HG02759 (cell line): Measurements from ENCODE around the gene IGSF3.

ENCODE experiments used
- ATAC-seq: cut with Tn5 transposase; IDR thresholded peaks from one replicate; pipeline ENCODE4 v1.9.1; 2021; ENCODE audit warnings: mild to moderate bottlenecking, moderate library complexity; ENCODE audit not compliant: unreplicated experiment

The IGSF3 gene

DNA sequence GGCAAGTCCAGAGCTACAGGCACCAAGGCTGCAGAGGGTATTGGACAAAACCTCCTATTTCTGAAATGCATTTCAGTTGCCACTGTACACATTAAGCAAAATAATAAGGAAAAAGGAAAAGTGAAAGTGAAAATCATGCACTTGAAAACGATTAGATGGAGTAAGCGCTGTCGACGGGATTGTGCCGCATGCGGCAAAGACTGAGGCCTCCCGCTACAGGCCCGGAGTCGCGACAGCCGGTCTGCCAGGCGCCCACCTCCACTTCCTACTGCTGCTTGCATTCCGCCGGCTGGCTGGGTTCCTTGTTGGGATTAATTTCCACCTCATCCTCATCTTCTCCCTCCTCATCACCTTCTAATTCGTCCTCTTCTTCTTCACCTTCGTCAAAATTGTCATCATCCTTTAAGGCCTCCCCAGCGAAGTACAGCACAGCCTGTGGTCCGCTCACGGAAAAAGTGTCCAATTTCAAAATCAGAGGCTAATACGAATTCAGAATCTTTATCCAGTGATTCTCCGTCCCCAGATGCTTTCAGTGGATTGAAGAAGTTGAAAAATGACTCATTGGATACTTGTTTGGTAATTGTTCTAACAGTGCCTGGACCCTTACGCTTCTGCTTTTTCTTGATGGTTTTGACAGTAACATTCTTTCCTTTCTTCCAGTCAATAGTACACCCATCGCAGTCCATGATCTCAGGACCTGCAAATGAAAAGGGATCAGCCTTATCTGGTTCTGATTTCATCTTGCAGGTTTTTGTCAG, 134.7 kb downstream of the IGSF3 start:
- no peak for ATAC-seq

DNA sequence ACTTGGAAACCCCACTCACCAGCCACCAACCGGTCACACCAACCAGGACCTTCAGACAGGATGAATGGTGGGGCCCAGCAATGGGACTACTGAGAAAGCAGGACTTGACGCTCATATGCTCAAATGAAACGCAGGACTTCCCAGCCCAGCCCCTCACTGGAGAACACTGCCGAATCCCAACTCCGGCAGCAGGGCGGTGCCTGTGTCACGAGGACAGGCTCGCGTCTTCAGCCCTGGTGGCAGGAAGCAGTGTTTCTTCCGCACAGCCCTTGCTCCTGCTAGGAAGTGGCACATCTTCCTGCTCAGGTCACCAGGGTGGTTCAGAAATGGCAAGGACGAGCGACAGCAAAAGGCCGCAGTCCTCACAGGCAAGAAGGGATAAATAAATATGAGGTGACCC, 135.6 kb downstream of the IGSF3 start:
- no peak for ATAC-seq

DNA sequence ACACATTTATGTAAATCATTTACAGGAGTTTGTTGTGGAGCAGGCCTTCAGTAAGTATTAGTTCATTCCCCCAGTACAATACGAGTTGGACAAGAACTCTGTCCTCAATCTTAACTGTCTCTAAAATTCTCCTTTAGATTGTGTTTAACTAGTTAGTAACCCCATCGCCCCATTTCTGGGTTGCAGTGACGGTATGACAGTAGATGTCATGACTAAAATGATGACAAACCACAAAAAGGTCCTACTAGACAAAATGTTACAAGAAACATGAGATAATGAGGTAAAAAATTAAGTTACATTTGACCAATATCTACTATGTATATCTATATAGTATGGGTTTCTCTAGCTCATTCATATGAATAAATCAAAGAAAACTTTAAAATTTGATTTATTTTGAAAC, 137.9 kb downstream of the IGSF3 start:
- no peak for ATAC-seq

DNA sequence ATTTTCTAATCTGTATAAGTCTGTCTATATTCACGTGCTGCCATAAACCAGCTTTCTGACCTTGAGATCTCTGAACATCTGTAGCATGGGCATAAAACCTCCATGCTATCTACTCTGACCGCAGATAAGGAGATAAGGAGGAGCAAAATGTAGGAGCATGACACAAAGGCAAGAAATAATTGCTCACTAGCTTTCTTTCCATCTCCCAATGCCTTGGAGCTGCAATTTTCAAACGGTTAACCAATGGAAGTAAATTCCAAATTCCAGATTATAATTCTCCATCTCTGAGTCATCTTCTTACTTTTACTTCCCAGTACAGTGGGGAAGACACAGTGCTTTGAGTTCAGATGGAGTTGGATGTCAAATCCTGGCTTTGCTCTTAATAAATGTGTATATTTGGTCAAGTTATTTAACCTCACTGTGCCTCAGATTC, 138.3 kb downstream of the IGSF3 start:
- no peak for ATAC-seq

DNA sequence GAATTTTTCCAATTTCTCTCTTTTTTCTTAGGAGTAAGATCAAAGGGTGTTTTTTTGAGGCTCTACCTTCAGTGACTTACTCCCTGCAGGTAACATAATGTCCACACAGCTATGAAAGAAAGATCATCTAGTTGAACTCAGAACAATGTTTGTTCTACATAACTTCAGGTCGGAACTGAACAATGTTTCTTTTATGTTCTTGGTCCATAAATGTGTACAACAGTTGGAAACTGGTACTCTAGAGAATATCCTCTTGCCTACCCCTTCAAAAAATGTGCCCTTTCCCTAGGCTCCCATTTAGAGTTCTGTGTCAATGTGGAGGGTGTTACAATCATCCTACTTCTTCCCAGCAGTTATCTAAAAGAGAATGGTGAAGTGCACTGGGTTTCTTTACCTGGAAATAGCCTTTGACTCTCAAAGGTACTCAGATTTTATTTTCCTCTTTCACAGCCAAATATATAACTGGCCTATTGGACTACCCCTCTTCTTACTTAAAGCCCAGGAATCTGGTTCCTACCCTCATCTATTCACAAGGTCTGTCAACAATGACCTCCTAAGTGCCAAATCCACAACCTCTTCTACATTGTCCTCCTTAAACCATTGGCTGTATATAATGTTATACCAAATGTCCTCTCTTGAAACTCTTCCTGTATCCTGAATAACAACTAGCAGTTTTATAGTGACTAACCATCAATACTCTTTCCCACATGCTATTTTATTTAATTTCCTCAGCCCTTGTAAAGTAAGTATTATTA, 139.0 kb downstream of the IGSF3 start:
- no peak for ATAC-seq

DNA sequence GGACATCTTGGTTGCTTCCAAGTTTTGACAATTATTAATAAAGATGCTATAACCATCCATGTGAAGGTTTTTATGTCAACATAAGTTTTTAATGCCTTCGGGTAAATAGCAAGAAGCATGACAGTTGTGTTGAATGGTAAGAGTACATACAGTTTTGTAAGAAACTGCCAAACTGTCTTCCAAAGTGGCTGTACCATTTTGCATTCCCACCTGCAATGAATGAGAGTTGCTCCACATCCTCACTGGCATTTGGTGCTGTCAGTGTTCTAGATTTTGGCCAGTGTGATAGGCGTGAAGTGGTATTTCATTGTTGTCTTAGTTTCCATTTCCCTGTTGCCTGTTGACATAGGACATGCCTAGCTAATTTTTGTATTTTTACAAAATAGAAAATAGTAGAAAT, 142.1 kb downstream of the IGSF3 start:
- ATAC-seq = no peak
